Subcutaneous adipose tissue (tissue), 4 donors: ENCODE results near the gene RNPEP. TPM values are rescaled to one million over a fixed set of nuclear protein-coding genes. Genes with fewer than 3 reads are reported as not detected.

Experiments
- total RNA-seq, 4 donors: library from RNA; depleted of rRNA; stranded (reverse); fragments of >200 nt; gene quantifications; one replicate each; pipeline ENCODE4 v1.1.0, GENCODE V29; 2016
- TF ChIP-seq, protein P1 (sequence below): fragments of 450-650 bp; IDR thresholded peaks from one replicate; pipeline ENCODE4 v1.5.1; 2016; ENCODE audit warnings: low read depth, mild to moderate bottlenecking, control low read depth, antibody characterized with exemption, moderate library complexity

Gene RNPEP, protein sequence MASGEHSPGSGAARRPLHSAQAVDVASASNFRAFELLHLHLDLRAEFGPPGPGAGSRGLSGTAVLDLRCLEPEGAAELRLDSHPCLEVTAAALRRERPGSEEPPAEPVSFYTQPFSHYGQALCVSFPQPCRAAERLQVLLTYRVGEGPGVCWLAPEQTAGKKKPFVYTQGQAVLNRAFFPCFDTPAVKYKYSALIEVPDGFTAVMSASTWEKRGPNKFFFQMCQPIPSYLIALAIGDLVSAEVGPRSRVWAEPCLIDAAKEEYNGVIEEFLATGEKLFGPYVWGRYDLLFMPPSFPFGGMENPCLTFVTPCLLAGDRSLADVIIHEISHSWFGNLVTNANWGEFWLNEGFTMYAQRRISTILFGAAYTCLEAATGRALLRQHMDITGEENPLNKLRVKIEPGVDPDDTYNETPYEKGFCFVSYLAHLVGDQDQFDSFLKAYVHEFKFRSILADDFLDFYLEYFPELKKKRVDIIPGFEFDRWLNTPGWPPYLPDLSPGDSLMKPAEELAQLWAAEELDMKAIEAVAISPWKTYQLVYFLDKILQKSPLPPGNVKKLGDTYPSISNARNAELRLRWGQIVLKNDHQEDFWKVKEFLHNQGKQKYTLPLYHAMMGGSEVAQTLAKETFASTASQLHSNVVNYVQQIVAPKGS
- total RNA-seq: 10 to 100 TPM; 38.5 to 68.8 (median 47.7) TPM

DNA sequence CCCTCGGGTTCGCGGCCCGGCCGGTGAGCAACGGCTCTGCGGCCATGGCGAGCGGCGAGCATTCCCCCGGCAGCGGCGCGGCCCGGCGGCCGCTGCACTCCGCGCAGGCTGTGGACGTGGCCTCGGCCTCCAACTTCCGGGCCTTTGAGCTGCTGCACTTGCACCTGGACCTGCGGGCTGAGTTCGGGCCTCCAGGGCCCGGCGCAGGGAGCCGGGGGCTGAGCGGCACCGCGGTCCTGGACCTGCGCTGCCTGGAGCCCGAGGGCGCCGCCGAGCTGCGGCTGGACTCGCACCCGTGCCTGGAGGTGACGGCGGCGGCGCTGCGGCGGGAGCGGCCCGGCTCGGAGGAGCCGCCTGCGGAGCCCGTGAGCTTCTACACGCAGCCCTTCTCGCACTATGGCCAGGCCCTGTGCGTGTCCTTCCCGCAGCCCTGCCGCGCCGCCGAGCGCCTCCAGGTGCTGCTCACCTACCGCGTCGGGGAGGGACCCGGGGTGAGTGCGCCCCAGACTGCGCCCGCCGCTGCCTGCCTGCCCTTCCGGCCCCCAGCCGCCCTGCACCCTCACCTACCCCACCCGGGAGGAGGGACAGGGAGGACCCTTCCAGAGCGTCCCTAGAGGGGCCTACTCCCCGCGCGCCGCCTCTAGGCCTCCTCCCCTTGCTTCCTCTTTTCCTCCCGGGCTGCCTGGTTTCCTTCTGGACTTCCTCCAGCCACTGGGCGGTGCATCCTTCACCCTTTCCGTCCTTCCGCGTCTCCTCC lies at the start of gene RNPEP:
Gene RNPEP, plus strand, starts transcription at position 26 of the 757 bp plus-strand sequence. Its CDS starts 19 bp downstream, at position 45.
- TF ChIP-seq, protein P1, sequence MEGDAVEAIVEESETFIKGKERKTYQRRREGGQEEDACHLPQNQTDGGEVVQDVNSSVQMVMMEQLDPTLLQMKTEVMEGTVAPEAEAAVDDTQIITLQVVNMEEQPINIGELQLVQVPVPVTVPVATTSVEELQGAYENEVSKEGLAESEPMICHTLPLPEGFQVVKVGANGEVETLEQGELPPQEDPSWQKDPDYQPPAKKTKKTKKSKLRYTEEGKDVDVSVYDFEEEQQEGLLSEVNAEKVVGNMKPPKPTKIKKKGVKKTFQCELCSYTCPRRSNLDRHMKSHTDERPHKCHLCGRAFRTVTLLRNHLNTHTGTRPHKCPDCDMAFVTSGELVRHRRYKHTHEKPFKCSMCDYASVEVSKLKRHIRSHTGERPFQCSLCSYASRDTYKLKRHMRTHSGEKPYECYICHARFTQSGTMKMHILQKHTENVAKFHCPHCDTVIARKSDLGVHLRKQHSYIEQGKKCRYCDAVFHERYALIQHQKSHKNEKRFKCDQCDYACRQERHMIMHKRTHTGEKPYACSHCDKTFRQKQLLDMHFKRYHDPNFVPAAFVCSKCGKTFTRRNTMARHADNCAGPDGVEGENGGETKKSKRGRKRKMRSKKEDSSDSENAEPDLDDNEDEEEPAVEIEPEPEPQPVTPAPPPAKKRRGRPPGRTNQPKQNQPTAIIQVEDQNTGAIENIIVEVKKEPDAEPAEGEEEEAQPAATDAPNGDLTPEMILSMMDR: no peak

GRCh38 chr1:201933840-201934430 lies 48.5 kb upstream of the RNPEP start:
- TF ChIP-seq, protein P1: no peak

- TF ChIP-seq, protein P1: no peak
Measured at GRCh38 chr1:201937624-201938213, 44.7 kb upstream of the RNPEP start.

- TF ChIP-seq, protein P1: no peak
Measured at GRCh38 chr1:201938440-201939035, 43.9 kb upstream of the RNPEP start.

- TF ChIP-seq, protein P1: no peak
Measured at GRCh38 chr1:201939148-201939547, 43.3 kb upstream of the RNPEP start.

- TF ChIP-seq, protein P1: no peak
Measured at GRCh38 chr1:201939574-201939973, 42.9 kb upstream of the RNPEP start.
